ENCODE measurements around the gene ALDH9A1. TPM values are rescaled to one million over a fixed set of nuclear protein-coding genes. Genes with fewer than 3 reads are reported as not detected.

The ALDH9A1 gene
- total RNA-seq, 1 donor from 2014 or later: 57.3 TPM

DNA sequence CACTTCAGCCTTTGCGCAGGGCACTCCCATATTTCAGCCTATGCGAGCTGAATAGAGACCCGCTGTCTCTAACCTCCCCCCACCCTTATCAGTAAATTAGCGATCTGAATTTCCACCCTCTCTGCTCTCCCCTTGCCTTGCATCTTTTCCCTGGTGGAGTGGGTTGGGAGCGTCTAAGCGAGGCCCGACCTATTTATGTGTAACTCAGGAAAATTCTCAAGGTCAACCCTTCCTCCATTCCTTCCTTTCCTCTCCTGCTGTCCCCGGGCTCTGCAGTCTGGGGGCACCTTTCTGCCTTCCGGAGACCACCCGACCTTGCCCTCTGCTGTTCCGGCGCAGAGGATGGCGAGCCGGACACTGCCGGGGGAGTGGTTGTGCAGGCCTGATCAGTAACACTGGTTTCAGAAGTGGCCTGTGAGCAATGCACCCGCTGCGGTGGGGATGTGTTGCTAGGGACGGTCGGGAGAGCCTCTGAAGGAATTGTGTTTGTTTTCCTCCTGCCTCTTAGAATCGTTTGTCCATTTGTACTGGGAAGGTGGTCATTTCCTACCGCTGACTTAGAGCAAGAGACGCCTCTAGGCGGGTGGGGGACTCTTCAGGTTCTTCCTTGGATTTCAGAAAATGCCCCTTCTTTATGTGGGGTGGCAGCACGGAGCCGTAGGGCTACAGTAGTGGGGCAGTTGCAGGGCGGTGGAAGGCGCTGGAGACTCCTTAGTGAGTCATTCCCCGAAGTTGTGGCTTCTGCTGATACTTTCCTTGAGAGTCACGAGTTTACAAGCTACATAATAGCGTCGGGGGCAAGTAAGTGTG lies 66.8 kb downstream of the ALDH9A1 start:
- intact Hi-C loops (cut with DNase I): loop anchor here (2.0 to 5.0 kb wide), 3 partner anchors 29 to 136 kb away; partner anchors contain the start of genes ALDH9A1 and TMCO1
- DNase-seq (ENCODE audit: missing footprints): peak; percentile 77
- ATAC-seq: peak; percentile 27

DNA sequence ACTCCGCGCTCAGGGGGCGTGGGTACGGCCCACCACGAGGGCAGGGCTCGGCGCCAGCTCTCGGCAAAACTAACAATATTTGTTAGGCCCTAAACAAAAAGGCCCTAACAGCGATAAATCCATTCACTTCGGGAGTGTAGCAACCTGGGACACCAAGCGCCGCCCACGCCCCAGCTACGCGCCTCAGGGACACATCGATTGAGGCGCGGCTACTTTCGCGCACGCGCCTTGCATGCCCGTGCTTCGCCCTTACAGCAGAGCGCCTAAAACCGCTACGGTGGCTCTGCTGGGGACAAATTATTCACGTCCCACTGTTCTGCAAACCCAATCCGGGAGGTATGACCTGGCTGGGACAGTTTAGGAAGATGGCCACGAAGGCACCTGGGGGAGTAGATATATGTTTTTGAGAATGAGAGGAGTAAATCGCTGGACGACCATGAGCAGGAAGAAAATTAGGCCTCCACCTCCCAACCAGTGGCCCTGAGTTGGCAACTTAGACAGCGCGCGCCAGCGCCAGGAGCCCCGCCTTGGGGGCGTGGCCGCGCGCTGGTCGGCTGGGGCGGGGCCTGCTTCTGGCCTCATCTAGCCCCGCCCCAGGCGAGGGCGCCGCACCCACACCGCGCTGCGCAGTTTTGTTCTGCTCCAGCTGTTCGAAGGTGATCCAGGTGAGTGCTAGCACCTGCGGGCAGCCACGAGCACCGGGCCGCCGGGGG lies 67.6 kb downstream of the ALDH9A1 start, which contains the start of gene MGST3:
Gene MGST3, plus strand, starts transcription at position 606 of the 713 bp plus-strand sequence. CDS start 18,614 bp downstream, outside the sequence.
- DNase-seq (ENCODE audit: missing footprints) (peak; percentile 99), ATAC-seq (peak; percentile 98)

DNA sequence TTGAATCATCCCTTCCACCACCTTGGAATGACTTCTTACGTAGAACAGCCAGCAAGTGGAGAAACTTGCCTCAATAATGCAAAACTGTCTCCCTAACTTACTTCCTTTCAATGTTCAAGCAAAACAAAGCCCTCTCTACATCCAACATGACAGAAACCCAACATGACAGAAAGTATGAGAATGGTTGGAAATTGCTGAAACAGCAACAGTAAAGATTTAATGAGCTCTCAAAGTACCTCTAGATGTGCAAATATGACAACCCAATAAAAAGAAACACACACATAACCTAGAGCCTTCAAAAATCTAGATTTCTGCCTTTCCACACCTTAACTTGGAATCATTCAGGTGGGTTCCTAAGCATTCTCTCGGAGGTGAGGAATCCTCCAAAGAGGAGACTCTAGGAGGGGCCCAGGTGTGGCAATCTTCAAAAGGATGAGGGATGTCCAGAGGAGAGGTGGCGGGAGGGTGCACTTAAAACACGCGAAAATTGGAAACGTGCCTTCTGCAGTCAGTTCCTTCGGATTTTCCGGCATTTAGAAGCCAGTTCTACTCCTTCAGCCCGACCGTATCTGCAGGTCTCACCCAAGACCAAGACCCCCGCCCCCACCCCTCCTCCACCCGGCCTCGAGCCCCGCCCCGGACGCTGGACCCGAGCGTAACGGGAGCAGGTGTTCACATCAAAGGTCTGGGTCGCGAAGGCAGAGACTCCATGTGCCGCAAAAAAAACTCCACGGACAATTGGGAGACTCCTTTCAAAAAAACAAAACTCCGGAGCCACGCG lies 68.3 kb downstream of the ALDH9A1 start:
- intact Hi-C loops (cut with DNase I): loop anchor here (2.0 to 5.0 kb wide), 3 partner anchors 27 to 137 kb away; partner anchors contain the start of genes ALDH9A1 and TMCO1
- DNase-seq (ENCODE audit: missing footprints) (no peak), ATAC-seq (no peak)

More for the DNA sequence above, 67.6 kb downstream of the ALDH9A1 start, which contains the start of gene MGST3:
- intact Hi-C loops (cut with DNase I): loop anchor here (2.0 to 5.0 kb wide), 3 partner anchors 28 to 137 kb away; partner anchors contain the start of genes ALDH9A1 and TMCO1

DNA sequence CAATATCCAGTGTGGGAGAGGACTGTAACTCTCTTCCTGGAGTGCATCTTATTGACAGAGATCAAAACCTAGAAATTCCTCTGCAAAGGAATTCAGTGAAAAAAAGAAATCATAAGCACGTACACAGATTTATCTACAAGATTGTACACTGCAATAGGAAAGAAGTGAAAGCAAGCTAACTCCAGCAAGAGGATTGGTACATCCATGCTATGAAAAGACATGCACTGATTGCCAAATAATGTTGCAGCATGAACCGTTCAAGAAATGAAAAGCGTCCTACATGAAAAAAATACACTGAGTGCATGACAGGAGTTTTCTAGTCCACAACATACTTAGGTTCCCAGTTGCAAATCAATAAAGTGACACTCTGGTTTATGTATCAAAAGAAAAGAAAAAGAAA lies 69.2 kb downstream of the ALDH9A1 start:
- intact Hi-C loops (cut with DNase I): no loop called here
- ATAC-seq (no peak), DNase-seq (ENCODE audit: missing footprints) (no peak)

DNA sequence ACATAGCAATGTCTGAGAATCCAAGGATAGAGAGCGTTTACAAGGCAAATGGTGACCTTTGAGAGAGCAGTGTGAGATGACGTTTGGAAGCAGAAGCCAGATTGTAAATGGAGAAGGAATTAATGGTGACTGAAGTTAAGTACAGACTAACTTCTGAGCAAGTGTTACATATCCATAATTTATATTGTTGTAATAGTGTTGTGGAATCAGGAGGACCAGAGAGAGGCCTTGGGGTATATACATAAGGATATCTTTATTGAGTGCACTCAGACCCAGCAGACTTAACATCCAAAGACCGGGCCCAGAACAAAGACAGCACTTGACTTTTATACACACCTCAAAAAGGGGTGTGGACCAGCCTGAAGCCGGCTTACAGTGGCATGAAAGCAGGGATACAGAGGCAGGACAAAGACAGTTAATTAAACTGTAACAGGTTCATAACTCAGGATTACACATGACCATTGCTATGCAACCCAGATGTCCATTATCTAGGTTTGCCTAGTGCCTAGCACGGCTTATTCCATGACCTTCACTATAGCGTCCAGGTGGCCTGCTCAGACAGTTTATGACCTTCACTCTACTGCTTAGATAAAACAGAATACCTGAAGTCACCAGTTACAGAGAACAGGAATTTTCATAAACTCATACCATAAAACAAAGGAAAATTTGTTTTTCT lies 70.1 kb downstream of the ALDH9A1 start:
- no peak for DNase-seq (ENCODE audit: missing footprints)
- ATAC-seq: no peak
- intact Hi-C loops (cut with DNase I): no loop called here

DNA sequence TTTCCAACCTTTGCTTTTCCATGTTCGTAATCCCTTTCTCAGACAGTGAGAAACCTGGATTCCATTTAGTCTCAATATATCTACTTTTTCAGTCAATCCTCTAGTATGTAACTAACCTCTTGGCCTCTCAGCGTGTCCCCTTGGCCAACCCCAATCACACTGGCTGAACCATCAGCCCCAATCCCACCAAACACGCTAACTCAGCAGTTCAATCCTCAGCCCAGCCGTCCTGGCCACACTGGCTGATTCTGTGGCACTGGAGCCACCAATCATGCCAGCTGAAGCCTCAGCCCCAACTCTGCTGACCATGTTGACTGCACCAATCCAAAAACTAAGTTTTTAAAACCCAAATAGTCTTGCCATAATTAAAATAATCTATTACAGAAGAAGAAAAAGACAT lies 73.9 kb downstream of the ALDH9A1 start:
- ATAC-seq: no peak
- DNase-seq (ENCODE audit: missing footprints): no peak
- intact Hi-C loops (cut with DNase I): no loop called here

DNA sequence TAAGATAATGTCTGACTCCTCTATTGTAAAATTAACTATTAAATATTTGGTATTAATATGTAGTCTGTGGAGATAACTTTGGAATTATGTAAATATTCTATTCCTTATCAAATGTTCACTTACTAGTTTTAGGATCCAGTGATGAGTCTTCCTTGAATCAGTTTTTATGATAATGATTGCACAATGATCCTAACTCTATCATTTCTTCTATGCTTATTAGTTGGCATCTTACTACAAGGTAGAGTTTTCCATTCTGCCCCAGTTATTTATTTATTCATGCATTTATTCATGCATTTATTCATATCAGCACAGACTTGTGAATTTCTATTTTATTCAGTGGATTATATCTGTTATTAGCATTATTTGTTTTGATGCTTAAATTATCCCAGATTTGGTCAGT lies 74.7 kb downstream of the ALDH9A1 start:
- intact Hi-C loops (cut with DNase I): no loop called here
- ATAC-seq (no peak), DNase-seq (ENCODE audit: missing footprints) (no peak)

DNA sequence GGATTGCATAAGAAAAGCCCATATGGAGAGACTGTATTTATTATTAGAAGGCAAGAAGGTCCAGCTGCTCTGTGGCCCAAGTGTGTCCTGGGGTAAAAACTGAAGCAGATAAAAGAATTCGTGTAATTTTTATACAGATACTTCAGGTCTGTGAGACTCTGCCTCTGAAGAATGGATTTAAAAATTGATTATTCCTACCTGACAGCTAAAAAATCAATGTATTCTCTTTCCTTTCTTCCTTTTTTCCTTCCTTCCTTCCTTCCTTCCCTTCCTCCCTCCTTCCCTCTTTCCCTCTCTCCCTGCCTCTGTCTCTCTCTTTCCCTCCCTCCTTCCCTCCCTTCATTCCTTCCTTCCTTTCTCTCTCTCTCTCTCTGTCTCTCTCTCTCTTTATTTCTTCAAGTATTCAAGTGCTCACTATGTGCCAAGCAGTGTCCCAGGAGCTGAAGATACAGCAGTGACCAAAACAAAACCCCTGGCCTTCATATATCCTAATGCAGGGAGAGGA lies 78.7 kb downstream of the ALDH9A1 start:
- ATAC-seq: no peak

DNA sequence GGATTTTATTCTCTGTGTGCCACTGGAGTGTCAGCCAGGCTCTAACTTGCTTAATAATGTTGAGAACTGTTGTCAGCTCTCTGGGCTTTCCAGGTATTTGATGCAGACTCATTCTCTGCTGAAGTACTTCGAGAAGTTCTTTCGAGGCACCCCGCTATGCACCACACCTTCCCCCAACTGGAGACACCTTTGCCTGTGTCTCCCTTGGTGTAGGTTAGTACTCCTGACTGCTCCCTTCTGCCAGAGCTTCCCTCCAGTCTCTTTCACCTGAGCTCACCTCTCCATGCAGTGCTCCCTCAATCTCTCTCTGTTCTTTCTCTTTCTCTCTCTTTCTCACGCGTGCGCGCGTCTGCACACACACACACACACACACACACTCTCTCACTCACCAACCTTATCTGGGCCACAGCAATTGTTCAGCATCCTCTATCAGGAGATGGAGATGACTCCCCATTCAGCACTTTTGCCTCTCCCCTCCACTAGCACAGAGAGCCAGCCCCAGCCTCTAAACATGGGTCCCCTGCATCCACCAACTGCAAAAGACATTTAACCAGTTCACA lies 81.3 kb downstream of the ALDH9A1 start:
- ATAC-seq: no peak
- intact Hi-C loops (cut with DNase I): no loop called here

More for the DNA sequence above, 78.7 kb downstream of the ALDH9A1 start:
- DNase-seq (ENCODE audit: missing footprints): no peak
- intact Hi-C loops (cut with DNase I): no loop called here

DNA sequence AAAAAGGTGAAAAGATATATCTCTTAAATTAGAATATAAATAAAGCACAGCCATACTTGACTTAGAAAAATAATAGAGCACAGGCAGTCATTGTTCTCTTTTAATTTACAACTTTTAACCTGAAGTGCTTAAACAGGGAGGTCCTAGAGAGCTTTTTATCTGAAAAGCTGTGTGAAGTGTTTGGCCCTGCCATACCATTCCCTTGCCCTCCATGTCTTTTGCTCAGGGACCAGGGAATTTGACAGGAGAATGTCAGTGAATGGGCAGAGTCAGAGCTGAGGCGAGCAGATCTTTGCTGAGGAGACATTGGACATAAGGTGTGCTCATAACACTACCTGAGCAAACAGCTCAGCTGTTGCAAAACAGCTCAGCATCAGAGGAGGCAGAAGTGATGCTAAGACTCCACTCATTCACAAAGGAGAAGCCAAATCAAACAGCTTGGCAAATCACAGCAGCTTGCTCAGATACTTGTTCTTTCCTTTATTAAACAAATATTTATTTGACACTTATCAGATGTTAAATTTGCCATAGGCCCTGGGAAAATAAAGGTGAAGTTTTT lies 82.2 kb downstream of the ALDH9A1 start:
- DNase-seq (ENCODE audit: missing footprints) (no peak), ATAC-seq (no peak)
- intact Hi-C loops (cut with DNase I): no loop called here

More for the DNA sequence above, 81.3 kb downstream of the ALDH9A1 start:
- DNase-seq (ENCODE audit: missing footprints): no peak

Other genes starting within 250 kb of the ALDH9A1 start
- gene LRRC52, start 154.6 kb downstream of the ALDH9A1 start, total RNA-seq: 0.30 TPM
- 628 TPM for gene MGST3, start 67.3 kb downstream of the ALDH9A1 start, total RNA-seq
- 47.3 TPM for gene TMCO1, start 70.3 kb upstream of the ALDH9A1 start, total RNA-seq
- gene UCK2, start 129.1 kb upstream of the ALDH9A1 start, total RNA-seq: 8.4 TPM

Data from Right ventricle myocardium inferior (tissue), 1 donor.